ENCODE data around the gene SCIN. TPM values are rescaled to one million over a fixed set of nuclear protein-coding genes. Genes with fewer than 3 reads are reported as not detected.

The SCIN gene
- total and polyA plus RNA-seq, 2 experiments from 2014 or later = 0.32 to 0.64 TPM

DNA sequence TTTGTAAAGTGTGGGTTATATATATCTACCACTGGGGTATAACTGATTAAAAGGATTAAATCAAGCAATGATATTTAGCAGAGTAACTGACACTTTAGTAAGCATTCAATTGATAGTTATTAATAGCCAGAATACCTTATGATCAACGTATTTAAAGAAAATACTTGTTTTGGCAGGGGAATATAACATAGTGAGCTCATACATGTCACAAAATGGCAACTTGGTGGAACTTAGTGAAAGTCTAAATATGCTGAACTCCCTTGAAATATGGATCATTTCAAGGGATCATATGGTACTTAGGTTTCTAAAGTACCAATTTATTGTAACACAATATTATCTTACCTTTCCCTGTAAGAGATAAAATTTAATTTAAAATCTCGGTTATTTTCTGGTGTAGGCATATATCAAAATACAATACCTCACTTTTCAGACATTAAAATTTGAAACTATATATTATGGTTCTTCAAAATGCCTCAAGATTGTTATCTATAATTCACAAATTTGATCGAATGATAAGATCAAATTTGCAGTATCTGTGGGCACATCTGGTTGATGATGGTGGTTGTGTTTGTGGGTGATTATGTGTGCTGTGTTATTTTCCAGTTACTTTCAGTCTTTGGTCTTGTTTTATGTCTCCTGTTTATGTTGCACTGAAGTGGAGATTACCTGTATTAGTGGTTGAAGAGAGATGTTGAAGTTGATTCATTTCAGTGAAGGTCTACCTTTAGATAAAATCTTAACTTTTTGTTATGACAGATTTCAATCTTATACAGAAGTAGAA lies 122.1 kb downstream of the SCIN start:
- Histone ChIP-seq H3K27me3 (replicated peaks; ENCODE audit: insufficient read depth) (no peaks in the 10 kb centered on the region), H3K4me2 (ENCODE audit: unreplicated experiment) (no peak overlapping the region), H3K9me3 (ENCODE audit: low read depth) (no peaks in the 10 kb centered on the region), H3K4me1 (ENCODE audit: insufficient read depth) (peaks cover 20% of the 10 kb centered on the region), H3K27ac (no peak overlapping the region), H3K4me3 (no peak overlapping the region), H4K20me1 (ENCODE audit: insufficient read depth) (no peaks in the 10 kb centered on the region), H3K36me3 (ENCODE audit: low read depth) (no peaks in the 10 kb centered on the region), H2AFZ (no peak overlapping the region), H3F3A (ENCODE audit: insufficient read depth) (no peaks in the 10 kb centered on the region), H3K79me2 (ENCODE audit: insufficient read depth) (peaks cover 45% of the 10 kb centered on the region), H3K9me2 (ENCODE audit: insufficient read depth) (no peaks in the 10 kb centered on the region), H3K9ac (no peak overlapping the region)
- WGBS, 2 experiments (ENCODE audit: low coverage in 1 of 2, low lambda C conversion rate in 2 of 2, missing lambda C conversion rate in 2 of 2) = 44 to 50% methylated on average over 3 of the region's 3 CpGs
- in situ Hi-C loops (cut with MboI) = no loop called here
- no peak for DNase-seq
- TF ChIP-seq EZH2phosphoT487 (IDR thresholded peaks at IDR 0.05; ENCODE audit: insufficient read depth, low read depth) (no peak), EZH2 (IDR thresholded peaks at IDR 0.05; ENCODE audit: insufficient read depth, poor library complexity, severe bottlenecking) (no peak)

DNA sequence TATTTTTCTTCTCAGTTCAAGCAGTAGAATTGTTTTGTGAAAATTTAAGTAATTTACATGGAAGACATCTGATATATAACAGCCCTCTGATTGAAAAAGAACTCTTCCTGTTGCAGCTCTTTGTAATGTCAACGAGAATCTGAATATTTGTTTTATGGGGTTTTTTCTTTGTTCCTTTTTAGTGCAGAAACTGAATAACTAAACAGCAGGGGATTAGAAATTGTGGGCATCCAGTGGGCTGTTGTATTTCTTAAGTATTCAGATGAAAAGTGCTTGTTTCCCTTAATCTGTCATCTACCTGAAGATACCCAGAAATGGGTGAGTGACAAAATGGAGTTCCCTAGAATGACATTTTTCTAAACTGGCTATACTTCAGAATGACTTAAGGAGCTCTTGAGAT lies 124.3 kb downstream of the SCIN start:
- H3K9me3 ChIP-seq (ENCODE audit: low read depth) = no peaks in the 10 kb centered on the region
- H3K9me2 ChIP-seq (ENCODE audit: insufficient read depth) = no peaks in the 10 kb centered on the region
- H3K27me3 ChIP-seq (replicated peaks; ENCODE audit: insufficient read depth) = no peaks in the 10 kb centered on the region
- in situ Hi-C loops (cut with MboI) = no loop called here
- WGBS, 2 experiments (ENCODE audit: low coverage in 1 of 2, low lambda C conversion rate in 2 of 2, missing lambda C conversion rate in 2 of 2) = 22 to 27% methylated on average over 1 of the region's 1 CpG
- peaks cover 26% of the 10 kb centered on the region for H3K79me2 ChIP-seq (ENCODE audit: insufficient read depth)
- TF ChIP-seq EZH2phosphoT487 (IDR thresholded peaks at IDR 0.05; ENCODE audit: insufficient read depth, low read depth) (no peak), EZH2 (IDR thresholded peaks at IDR 0.05; ENCODE audit: insufficient read depth, poor library complexity, severe bottlenecking) (no peak)
- H3K4me2 ChIP-seq (ENCODE audit: unreplicated experiment) = no peak overlapping the region
- H3K27ac ChIP-seq = no peak overlapping the region
- H3K4me3 ChIP-seq = no peak overlapping the region
- peaks cover 10% of the 10 kb centered on the region for H3K4me1 ChIP-seq (ENCODE audit: insufficient read depth)
- no peaks in the 10 kb centered on the region for H4K20me1 ChIP-seq (ENCODE audit: insufficient read depth)
- H3K36me3 ChIP-seq (ENCODE audit: low read depth) = no peaks in the 10 kb centered on the region
- no peak overlapping the region for H2AFZ ChIP-seq
- no peaks in the 10 kb centered on the region for H3F3A ChIP-seq (ENCODE audit: insufficient read depth)
- no peak overlapping the region for H3K9ac ChIP-seq
- DNase-seq = no peak

DNA sequence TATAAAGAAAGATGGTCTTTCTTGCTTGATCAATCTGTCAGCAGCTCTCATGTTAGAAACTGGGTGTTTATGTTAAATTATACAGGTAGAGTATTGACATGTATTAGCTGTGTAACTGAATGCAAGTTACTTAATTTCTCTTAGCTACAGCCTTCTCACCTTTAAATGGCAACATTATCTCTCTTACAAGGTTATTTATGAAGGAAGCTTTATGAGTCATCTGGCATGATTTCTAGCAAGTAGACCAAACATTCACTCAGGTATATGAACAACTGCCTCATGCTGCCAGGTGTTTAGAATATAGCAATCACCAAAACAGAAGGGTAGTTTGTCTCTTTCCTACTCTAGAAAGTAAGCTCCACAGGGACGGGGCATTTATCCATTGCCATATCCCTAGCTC lies 125.4 kb downstream of the SCIN start:
- DNase-seq = no peak
- Histone ChIP-seq H3K4me2 (ENCODE audit: unreplicated experiment) (no peak overlapping the region), H3K9me2 (ENCODE audit: insufficient read depth) (no peaks in the 10 kb centered on the region), H3K9ac (no peak overlapping the region), H3F3A (ENCODE audit: insufficient read depth) (no peaks in the 10 kb centered on the region), H3K4me3 (no peak overlapping the region), H3K36me3 (ENCODE audit: low read depth) (no peaks in the 10 kb centered on the region), H2AFZ (no peak overlapping the region), H3K4me1 (ENCODE audit: insufficient read depth) (no peaks in the 10 kb centered on the region), H4K20me1 (ENCODE audit: insufficient read depth) (no peaks in the 10 kb centered on the region), H3K79me2 (ENCODE audit: insufficient read depth) (peaks cover 15% of the 10 kb centered on the region), H3K27ac (no peak overlapping the region), H3K9me3 (ENCODE audit: low read depth) (no peaks in the 10 kb centered on the region), H3K27me3 (replicated peaks; ENCODE audit: insufficient read depth) (no peaks in the 10 kb centered on the region)
- 91 to 100% methylated on average over 1 of the region's 1 CpG for WGBS, 2 experiments (ENCODE audit: low coverage in 1 of 2, low lambda C conversion rate in 2 of 2, missing lambda C conversion rate in 2 of 2)
- in situ Hi-C loops (cut with MboI) = no loop called here
- TF ChIP-seq EZH2 (IDR thresholded peaks at IDR 0.05; ENCODE audit: insufficient read depth, poor library complexity, severe bottlenecking) (no peak), EZH2phosphoT487 (IDR thresholded peaks at IDR 0.05; ENCODE audit: insufficient read depth, low read depth) (no peak)

DNA sequence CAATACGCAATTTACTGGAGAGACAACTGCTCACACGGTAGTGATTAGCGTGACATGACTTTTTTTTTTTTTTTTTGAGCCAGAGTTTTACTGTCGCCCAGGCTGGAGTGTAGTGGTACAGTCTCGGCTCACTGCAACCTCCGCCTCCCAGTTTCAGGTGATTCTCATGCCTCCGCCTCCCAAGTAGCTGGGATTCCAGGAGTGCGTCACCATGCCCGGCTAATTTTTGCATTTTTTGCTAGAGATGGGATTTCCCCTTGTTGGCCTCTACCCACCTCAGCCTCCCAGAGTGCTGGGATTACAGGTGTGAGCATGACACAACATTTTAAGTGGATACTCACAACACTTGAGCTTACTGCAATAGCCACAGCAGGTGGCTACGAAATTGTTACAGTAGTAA lies 128.8 kb downstream of the SCIN start:
- TF ChIP-seq EZH2phosphoT487 (IDR thresholded peaks at IDR 0.05; ENCODE audit: insufficient read depth, low read depth) (no peak), EZH2 (IDR thresholded peaks at IDR 0.05; ENCODE audit: insufficient read depth, poor library complexity, severe bottlenecking) (no peak)
- Histone ChIP-seq H3K27ac (no peak overlapping the region), H3K4me2 (ENCODE audit: unreplicated experiment) (no peak overlapping the region), H3F3A (ENCODE audit: insufficient read depth) (no peaks in the 10 kb centered on the region), H3K9me3 (ENCODE audit: low read depth) (no peaks in the 10 kb centered on the region), H4K20me1 (ENCODE audit: insufficient read depth) (no peaks in the 10 kb centered on the region), H3K9ac (no peak overlapping the region), H2AFZ (no peak overlapping the region), H3K27me3 (replicated peaks; ENCODE audit: insufficient read depth) (no peaks in the 10 kb centered on the region), H3K36me3 (ENCODE audit: low read depth) (no peaks in the 10 kb centered on the region), H3K79me2 (ENCODE audit: insufficient read depth) (no peaks in the 10 kb centered on the region), H3K4me1 (ENCODE audit: insufficient read depth) (no peaks in the 10 kb centered on the region), H3K9me2 (ENCODE audit: insufficient read depth) (no peaks in the 10 kb centered on the region), H3K4me3 (no peak overlapping the region)
- 88 to 91% methylated on average over 10 of the region's 10 CpGs for WGBS, 2 experiments (ENCODE audit: low coverage in 1 of 2, low lambda C conversion rate in 2 of 2, missing lambda C conversion rate in 2 of 2)
- in situ Hi-C loops (cut with MboI) = no loop called here
- no peak for DNase-seq
